ENCODE measurements around the gene ADAM8.

Gene ADAM8

DNA sequence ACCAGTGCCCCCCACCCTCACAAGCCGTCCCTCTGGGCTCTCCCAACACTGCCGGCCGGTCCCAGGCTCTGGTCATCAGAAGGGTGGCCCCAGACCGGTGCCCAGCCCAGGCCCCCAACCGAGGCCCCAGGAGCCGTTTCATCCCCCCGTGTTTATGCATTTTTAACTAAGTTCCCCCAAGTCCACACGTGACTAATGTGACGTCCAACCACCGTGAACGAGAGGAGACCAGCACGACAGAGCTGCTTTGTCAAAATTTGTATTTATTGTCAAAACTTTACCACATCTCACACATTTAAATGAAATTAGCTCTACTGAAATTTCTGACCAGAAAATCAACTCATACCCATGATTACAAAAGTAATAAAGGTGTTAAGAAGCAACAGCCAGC is 30.4 kb downstream of the ADAM8 start:
- no peak for DNase-seq (ENCODE audit: low read depth in 2 of 2)
- no peak overlapping the region for H3K4me3 ChIP-seq (replicated peaks in 1 of 2; ENCODE audit: low read depth in 2 of 2, low read length in 2 of 2)
- TF ChIP-seq, protein P1, sequence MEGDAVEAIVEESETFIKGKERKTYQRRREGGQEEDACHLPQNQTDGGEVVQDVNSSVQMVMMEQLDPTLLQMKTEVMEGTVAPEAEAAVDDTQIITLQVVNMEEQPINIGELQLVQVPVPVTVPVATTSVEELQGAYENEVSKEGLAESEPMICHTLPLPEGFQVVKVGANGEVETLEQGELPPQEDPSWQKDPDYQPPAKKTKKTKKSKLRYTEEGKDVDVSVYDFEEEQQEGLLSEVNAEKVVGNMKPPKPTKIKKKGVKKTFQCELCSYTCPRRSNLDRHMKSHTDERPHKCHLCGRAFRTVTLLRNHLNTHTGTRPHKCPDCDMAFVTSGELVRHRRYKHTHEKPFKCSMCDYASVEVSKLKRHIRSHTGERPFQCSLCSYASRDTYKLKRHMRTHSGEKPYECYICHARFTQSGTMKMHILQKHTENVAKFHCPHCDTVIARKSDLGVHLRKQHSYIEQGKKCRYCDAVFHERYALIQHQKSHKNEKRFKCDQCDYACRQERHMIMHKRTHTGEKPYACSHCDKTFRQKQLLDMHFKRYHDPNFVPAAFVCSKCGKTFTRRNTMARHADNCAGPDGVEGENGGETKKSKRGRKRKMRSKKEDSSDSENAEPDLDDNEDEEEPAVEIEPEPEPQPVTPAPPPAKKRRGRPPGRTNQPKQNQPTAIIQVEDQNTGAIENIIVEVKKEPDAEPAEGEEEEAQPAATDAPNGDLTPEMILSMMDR (IDR thresholded peaks at IDR 0.05; ENCODE audit: low read depth, low read length), result no peak

DNA sequence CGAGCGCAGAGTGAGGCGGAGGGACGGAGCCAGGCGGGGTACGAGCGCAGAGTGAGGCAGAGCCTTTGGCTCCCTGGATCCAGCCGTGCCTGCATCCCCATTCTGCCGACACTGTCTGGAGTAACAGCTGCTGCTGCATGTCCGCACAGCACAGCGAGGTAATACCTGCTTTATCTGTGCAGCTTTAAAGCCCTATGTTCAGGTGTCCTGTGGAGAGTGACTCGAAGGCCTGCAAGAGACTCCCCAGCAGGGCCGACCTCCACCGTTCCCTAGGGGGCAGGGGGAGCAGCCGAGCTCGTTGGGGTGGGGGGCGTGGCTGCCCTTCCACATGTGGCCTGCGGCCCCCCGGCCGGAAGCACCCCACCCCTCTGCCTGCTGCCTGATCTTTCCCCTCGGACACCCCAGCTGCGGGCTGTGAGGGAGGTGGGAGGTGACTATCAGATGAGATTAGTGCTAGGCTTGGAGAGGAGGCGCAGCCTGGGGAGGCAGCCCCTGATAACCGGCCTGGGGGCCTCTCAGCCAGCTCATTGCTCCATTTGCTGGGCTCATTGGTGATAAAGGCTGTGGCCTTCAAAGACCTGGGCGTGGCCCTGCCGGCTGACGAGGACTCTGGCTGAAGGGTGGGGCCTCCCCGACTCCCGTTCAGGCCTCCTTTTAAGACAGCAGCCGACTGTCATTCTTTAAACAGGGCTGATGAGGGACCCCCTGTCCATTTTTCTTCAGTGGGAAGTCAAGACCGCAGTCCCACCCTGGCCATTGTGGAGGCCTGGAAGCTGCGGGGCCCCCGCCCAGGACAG is 31.0 kb downstream of the ADAM8 start:
- no peak overlapping the region for H3K4me3 ChIP-seq (replicated peaks in 1 of 2; ENCODE audit: low read depth in 2 of 2, low read length in 2 of 2)
- TF ChIP-seq, protein P1 (IDR thresholded peaks at IDR 0.05; ENCODE audit: low read depth, low read length), result no peak
- peak in 1 of 2 donors; percentile 17 for DNase-seq (ENCODE audit: low read depth in 2 of 2)

DNA sequence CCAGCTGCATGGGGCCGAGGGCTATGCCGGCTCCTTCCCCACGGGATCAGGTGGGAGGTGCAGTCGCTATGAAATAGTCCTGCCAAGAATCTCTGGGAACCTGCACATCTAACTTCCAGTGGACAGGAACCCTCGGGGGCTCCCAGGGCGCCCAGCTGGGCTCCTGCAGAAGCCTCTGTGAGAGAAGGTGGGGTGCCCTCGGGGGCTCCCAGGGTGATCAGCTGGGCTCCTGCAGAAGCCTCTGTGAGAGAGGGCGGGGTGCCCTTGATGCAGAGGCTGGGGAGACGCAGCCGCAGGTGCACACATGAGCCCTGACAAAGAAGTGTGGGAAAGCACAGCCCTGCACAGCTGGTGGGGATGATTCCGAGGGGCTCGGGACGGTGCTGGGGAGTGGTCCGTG is 33.1 kb downstream of the ADAM8 start:
- no peak for DNase-seq (ENCODE audit: low read depth in 2 of 2)
- TF ChIP-seq, protein P1 (IDR thresholded peaks at IDR 0.05; ENCODE audit: low read depth, low read length), result no peak
- no peak overlapping the region for H3K4me3 ChIP-seq (replicated peaks in 1 of 2; ENCODE audit: low read depth in 2 of 2, low read length in 2 of 2)

DNA sequence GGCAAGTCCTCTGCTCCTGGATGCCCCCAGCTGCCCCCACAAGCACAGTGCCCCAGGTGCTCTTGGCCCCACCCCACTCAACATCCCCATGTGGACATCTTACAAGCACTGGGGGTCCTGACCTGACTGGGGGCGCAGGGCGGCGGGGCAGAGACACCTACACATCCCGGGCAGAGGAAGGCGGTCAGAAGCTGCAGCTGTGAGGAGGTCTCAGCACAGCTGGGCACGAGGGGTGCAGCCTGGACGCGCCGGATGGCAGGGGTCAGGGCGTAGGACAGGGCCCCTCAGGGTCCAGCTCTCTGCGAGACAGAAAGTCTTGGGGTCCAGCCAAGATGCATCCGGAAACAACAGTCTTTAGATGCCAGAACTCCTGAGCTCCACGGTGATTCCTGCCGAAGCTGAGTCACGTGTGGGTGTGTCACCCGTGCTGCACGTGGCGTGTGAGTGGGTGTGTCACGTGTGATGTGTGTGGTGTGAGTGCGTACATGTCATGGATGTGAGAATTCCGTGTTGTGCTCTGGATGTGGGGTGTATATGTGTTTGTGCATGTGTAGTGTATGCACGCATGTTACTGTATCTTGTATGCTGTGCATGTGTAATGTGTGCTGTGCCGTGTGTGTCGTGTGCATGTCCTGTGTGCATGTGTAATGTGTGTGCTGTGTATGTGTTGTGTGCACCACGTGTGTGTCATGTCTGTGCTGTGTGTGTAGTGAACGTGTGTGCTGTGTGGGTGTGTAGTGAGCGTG is 33.9 kb downstream of the ADAM8 start:
- no peak overlapping the region for H3K4me3 ChIP-seq (replicated peaks in 1 of 2; ENCODE audit: low read depth in 2 of 2, low read length in 2 of 2)
- TF ChIP-seq, protein P1 (IDR thresholded peaks at IDR 0.05; ENCODE audit: low read depth, low read length), result no peak
- DNase-seq (ENCODE audit: low read depth in 2 of 2), result peak; percentile 22 to 37

DNA sequence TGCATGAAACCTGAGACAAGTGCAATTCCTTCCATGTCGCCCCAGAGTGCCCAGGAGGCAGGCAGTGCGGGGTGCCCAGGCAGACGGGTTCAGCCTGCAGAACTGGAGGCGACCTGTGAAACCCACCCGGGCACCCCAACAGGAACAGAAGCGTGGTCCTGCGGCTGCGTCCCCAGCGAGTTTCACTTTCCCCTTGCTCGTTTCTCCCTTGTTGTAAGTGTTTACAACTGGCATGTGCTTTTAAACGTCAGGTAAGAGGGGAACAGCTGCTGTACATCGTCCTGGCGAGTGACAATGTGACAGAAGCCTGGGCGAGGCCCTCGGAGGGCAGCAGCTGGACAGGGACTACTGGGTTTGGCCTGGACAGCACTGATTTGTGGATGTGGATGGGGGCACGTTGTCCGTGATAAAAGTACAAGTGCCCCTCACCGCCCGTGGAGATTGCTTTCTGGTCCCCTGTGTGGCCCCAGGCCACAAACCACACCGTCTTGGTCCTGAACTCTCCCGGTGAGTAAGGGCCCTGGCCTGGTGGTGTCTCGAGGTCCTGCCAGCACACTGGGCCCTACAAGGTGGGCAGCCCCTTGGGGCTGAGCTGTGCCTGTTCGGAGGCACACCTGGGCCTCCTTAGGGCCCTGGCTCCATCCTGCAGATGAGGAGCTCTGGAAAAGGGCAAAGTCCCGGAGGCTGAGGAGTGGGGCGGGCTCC is 35.0 kb downstream of the ADAM8 start:
- TF ChIP-seq, protein P1 (IDR thresholded peaks at IDR 0.05; ENCODE audit: low read depth, low read length), result no peak
- H3K4me3 ChIP-seq (replicated peaks in 1 of 2; ENCODE audit: low read depth in 2 of 2, low read length in 2 of 2), result no peak overlapping the region
- no peak for DNase-seq (ENCODE audit: low read depth in 2 of 2)

DNA sequence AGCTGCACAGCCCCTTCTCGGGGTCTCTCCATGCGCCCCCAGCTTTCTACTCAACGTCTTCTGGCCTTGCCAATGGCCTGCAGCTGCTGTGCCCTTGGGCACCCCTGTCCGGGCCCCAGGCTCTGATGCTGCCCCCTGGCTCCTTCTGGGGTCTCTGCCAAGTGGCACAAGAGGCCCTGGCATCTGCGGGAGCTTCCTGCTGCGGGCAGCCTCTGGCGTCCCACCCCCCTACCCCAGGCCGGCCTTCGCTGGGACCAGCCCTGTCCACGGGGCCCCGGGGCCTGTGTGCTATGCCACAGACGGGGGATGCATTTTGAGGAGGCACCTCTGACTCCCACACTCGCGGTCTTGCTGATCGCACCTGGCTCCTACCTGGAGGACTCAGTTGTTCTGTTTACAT is 36.7 kb downstream of the ADAM8 start:
- no peak for DNase-seq (ENCODE audit: low read depth in 2 of 2)
- no peak overlapping the region for H3K4me3 ChIP-seq (replicated peaks in 1 of 2; ENCODE audit: low read depth in 2 of 2, low read length in 2 of 2)
- TF ChIP-seq, protein P1 (IDR thresholded peaks at IDR 0.05; ENCODE audit: low read depth, low read length), result no peak
